NT2/D1 (cell line): ENCODE results near the gene ORMDL2.

ENCODE experiments used
- SUZ12 ChIP-seq: IDR thresholded peaks from 2 replicates; pipeline ENCODE4 v1.6.1; 2011; ENCODE audit not compliant: insufficient read length, insufficient read depth; ENCODE audit errors: extremely low read depth
- YY1 ChIP-seq: IDR thresholded peaks from 2 replicates; pipeline ENCODE4 v1.6.1; 2011; ENCODE audit not compliant: insufficient read length, insufficient read depth
- ZNF274 ChIP-seq: IDR thresholded peaks from 2 replicates; pipeline ENCODE4 v1.6.1; 2011; ENCODE audit warnings: mild to moderate bottlenecking, low read depth, low read length

GRCh38 chr12:55861871-55862270 is 44.0 kb downstream of the ORMDL2 start:
- TF ChIP-seq YY1 (no peak), ZNF274 (no peak), SUZ12 (no peak)
